Skeletal muscle cell (primary cell): ENCODE results near the gene GARS1.
A peak's percentile ranks its signal among the peaks of the same experiment; 100 is the strongest.

Experiments
- DNase-seq: peaks from one replicate; pipeline ENCODE4 v3.0.0-alpha.2; 2010; ENCODE audit warnings: low read depth
- H3K4me3 ChIP-seq: 2 replicates; pipeline ENCODE4 v1.5.1; 2011; ENCODE audit warnings: low read depth, mild to moderate bottlenecking, control low read depth, low read length, moderate library complexity

GARS1 gene

GRCh38 chr7:30652132-30652531 lies 57.5 kb downstream of the GARS1 start:
- DNase-seq, result no peak
- H3K4me3 ChIP-seq, result no peak overlapping the region

GRCh38 chr7:30652698-30653641 lies 58.3 kb downstream of the GARS1 start:
- no peak for DNase-seq
- H3K4me3 ChIP-seq, result no peak overlapping the region

- no peak for DNase-seq
Measured at GRCh38 chr7:30654296-30655090, 59.8 kb downstream of the GARS1 start.

GRCh38 chr7:30655096-30655970 lies 60.7 kb downstream of the GARS1 start:
- no peak for DNase-seq
- no peak overlapping the region for H3K4me3 ChIP-seq

More at GRCh38 chr7:30654296-30655090, 59.8 kb downstream of the GARS1 start:
- no peak overlapping the region for H3K4me3 ChIP-seq

- no peak for DNase-seq
- H3K4me3 ChIP-seq, result no peak overlapping the region
Measured at GRCh38 chr7:30656006-30656957, 61.6 kb downstream of the GARS1 start.

- DNase-seq, result no peak
Measured at GRCh38 chr7:30657131-30657530, 62.5 kb downstream of the GARS1 start.

GRCh38 chr7:30658479-30659074 lies 63.9 kb downstream of the GARS1 start:
- no peak for DNase-seq
- H3K4me3 ChIP-seq, result no peak overlapping the region

More at GRCh38 chr7:30657131-30657530, 62.5 kb downstream of the GARS1 start:
- no peak overlapping the region for H3K4me3 ChIP-seq

- H3K4me3 ChIP-seq, result no peak overlapping the region
- peak; percentile 3 for DNase-seq
Measured at GRCh38 chr7:30659312-30659711, 64.6 kb downstream of the GARS1 start.

- DNase-seq, result no peak
- no peak overlapping the region for H3K4me3 ChIP-seq
Measured at GRCh38 chr7:30660331-30661255, 65.9 kb downstream of the GARS1 start.

- no peak overlapping the region for H3K4me3 ChIP-seq
- no peak for DNase-seq
Measured at GRCh38 chr7:30661926-30662325, 67.2 kb downstream of the GARS1 start.

- no peak for DNase-seq
- H3K4me3 ChIP-seq, result no peak overlapping the region
Measured at GRCh38 chr7:30662431-30662939, 67.8 kb downstream of the GARS1 start.

- no peak overlapping the region for H3K4me3 ChIP-seq
- no peak for DNase-seq
Measured at GRCh38 chr7:30663414-30663813, 68.7 kb downstream of the GARS1 start.

- no peak overlapping the region for H3K4me3 ChIP-seq
Measured at GRCh38 chr7:30664184-30664885, 69.7 kb downstream of the GARS1 start.

GRCh38 chr7:30665043-30665442 lies 70.4 kb downstream of the GARS1 start:
- no peak overlapping the region for H3K4me3 ChIP-seq
- DNase-seq, result no peak

More at GRCh38 chr7:30664184-30664885, 69.7 kb downstream of the GARS1 start:
- no peak for DNase-seq

- DNase-seq, result no peak
- H3K4me3 ChIP-seq, result no peak overlapping the region
Measured at GRCh38 chr7:30665449-30665848, 70.8 kb downstream of the GARS1 start.

- no peak overlapping the region for H3K4me3 ChIP-seq
- no peak for DNase-seq
Measured at GRCh38 chr7:30667172-30667571, 72.5 kb downstream of the GARS1 start.
